ENCODE data around the gene MAST4. TPM values are rescaled to one million over a fixed set of nuclear protein-coding genes. Genes with fewer than 3 reads are reported as not detected.

The MAST4 gene
- total and polyA plus RNA-seq, 2 of the 13 experiments (the other 11 are each of a cell fraction or from before 2014, with no cell fraction given), result 3.4 to 3.7 TPM

- no TSS peak for BruUV-seq (replicated peaks)
- WGBS (ENCODE audit: low lambda C conversion rate), result 0% methylated on average over 1 of the region's 1 CpG
- no peaks in the 10 kb centered on the region for H3K9me3 ChIP-seq (ENCODE audit: low read length)
- no peaks in the 10 kb centered on the region for H3K79me2 ChIP-seq (ENCODE audit: insufficient read depth, low read length)
- no peak overlapping the region for H3K4me2 ChIP-seq (ENCODE audit: low read depth, low read length)
- CTCF ChIA-PET (ENCODE audit: low intra/inter-chr PET ratio, low total read pairs), result no interaction called here
- no peak for FAIRE-seq
- no peaks in the 10 kb centered on the region for H3K27me3 ChIP-seq (ENCODE audit: control insufficient read depth in 1 of 2, insufficient read depth in 2 of 2, low read length in 2 of 2)
- H3K9ac ChIP-seq (ENCODE audit: insufficient read depth, low read depth, low read length), result no peak overlapping the region
- no peak overlapping the region for H2AFZ ChIP-seq (ENCODE audit: low read length)
- DNase-seq (ENCODE audit: low spot score), result no peak
- no peaks in the 10 kb centered on the region for H3K4me1 ChIP-seq (ENCODE audit: insufficient read depth, low read length)
- H3K4me3 ChIP-seq (replicated peaks in 1 of 3; ENCODE audit: insufficient read depth in 1 of 3, low read depth in 2 of 3, low read length in 3 of 3), result no peak overlapping the region
- in situ Hi-C loops (cut with HindIII; ENCODE audit: extremely low pct_ligation_motif_present, low pct_unique_long_range_greater_than_20kb) (no loop called here), intact Hi-C loops (cut with micrococcal nuclease; ENCODE audit: unreplicated experiment) (no loop called here)
- no peak overlapping the region for H3K27ac ChIP-seq (ENCODE audit: extremely low read length, insufficient read depth, low read length)
- no peak for ATAC-seq
- no peaks in the 10 kb centered on the region for H3K36me3 ChIP-seq (replicated peaks in 1 of 2; ENCODE audit: control insufficient read depth in 1 of 2, insufficient read depth in 2 of 2, low read length in 2 of 2)
- POLR2A ChIA-PET, result no interaction called here
- no peaks in the 10 kb centered on the region for H4K20me1 ChIP-seq (ENCODE audit: insufficient read depth, low read length)
- TF ChIP-seq EP300 (IDR thresholded peaks at IDR 0.05; ENCODE audit: low read depth in 2 of 2, low read length in 2 of 2) (no peak), EP300 (CRISPR knock-in tag; IDR thresholded peaks at IDR 0.05; ENCODE audit: borderline replicate concordance) (no peak), SMARCC2 (IDR thresholded peaks at IDR 0.05) (no peak), SCMH1 (CRISPR knock-in tag; IDR thresholded peaks at IDR 0.05; ENCODE audit: borderline replicate concordance) (no peak), ZBTB10 (CRISPR knock-in tag; IDR thresholded peaks at IDR 0.05; ENCODE audit: borderline replicate concordance) (no peak), ZNF510 (CRISPR knock-in tag; IDR thresholded peaks at IDR 0.05; ENCODE audit: low read depth) (no peak), CCAR2 (optimal IDR thresholded peaks at IDR 0.05; ENCODE audit: low read depth, low read length) (no peak), ZNF18 (CRISPR knock-in tag; IDR thresholded peaks at IDR 0.05; ENCODE audit: insufficient replicate concordance) (no peak), SKIL (CRISPR knock-in tag; IDR thresholded peaks at IDR 0.05; ENCODE audit: borderline replicate concordance) (no peak), ZNF331 (CRISPR knock-in tag; IDR thresholded peaks at IDR 0.05) (no peak), PAX8 (CRISPR knock-in tag; IDR thresholded peaks at IDR 0.05; ENCODE audit: borderline replicate concordance) (no peak)
Observed at GRCh38 chr5:66660396-66660795, 64.2 kb downstream of the MAST4 start.

Measured in HepG2 (cell line).